Cerebellar nuclear complex (tissue), 1 donor: Measurements from ENCODE around the gene MPPE1.

ENCODE experiments used
- DNase-seq, 2 experiments: peaks; one replicate each; lab custom pipeline; 2025; lab: John Stamatoyannopoulos, UW

The MPPE1 gene

GRCh38 chr18:11884396-11885030 is 23.6 kb downstream of the MPPE1 start:
- DNase-seq, result no peak

- no peak for DNase-seq
These were observed 25.0 kb downstream of the MPPE1 start for GRCh38 chr18:11883153-11883552.

GRCh38 chr18:11882636-11883035 is 25.5 kb downstream of the MPPE1 start:
- DNase-seq, result no peak

DNA sequence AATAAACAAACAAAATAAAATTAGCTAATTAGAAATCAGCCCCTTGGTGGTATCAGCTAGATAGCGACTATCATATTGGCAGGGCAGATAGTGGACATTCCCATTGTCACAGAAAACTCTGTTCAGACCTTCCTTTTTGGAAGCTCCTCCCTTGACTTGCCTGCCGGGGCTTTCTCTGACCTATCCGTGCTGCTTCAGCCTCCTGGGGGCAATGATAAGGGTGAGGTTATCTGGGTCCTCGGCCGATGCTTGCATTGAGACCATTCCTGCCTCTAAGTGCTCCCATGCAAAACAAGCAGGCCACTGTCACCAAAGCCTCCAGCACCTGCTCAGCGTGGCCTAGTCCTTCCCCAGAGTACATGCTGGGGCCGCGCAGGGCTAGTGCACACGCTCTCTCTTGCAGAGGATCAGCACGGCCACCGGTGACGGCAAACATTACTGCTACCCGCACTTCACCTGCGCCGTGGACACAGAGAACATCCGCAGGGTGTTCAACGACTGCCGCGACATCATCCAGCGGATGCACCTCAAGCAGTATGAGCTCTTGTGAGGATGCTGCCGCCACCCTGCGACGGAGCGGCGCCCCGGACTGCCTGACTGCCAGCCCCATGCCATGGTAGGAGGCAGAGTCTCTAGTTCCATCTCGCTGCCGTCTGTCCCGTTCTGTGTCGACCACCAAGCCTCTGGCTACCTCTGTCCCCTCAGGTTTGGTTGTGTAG is 27.4 kb downstream of the MPPE1 start:
- DNase-seq, result no peak

DNA sequence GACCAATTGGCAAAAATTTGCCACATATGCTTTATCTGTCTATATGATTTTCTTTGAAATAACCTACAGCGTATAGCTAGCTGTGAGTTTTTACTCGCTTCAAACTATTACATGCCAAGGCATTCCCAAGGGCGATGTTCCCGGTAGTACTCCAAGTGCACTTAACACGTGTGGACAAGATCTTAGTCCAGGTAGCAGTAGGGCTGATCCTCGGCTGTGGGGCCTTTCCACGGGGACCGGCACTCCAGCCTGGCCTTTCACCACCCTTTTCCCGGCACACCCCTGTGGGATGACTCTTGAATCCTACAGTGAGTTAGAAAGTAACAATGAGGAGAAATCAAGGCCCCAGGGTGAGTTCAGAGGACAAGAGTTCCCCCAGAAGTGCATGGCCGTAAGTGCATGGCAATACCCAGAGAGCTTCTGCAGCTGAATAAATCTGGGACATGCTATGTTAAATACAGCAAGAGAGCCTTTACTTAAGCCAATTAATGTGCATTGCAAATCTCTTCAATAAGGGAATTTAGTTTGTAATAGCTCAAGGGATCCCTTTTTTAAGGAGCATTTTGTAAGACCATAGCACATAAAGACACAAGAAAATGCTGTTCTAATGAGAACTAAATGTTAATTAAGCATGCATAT is 30.5 kb downstream of the MPPE1 start:
- DNase-seq, result no peak

DNA sequence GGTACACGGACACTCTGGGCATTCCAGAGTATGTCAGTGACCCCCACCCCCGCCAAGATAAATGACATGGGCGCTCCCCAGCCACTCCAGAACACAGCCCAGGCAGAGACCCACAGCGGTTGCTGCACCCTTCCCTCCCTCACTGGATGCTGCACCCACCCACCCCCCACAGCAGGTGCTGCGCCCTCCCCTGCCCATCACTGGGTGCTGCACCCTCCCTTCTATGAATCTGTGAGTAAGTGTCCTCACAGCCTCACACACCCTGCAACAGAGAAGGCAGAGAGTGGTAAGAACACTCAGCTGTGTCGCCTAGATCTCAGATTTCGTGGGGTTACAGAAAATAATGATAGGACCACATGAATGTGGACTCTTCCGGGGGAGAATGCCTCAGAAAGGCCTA is 33.4 kb downstream of the MPPE1 start:
- DNase-seq, result no peak

DNA sequence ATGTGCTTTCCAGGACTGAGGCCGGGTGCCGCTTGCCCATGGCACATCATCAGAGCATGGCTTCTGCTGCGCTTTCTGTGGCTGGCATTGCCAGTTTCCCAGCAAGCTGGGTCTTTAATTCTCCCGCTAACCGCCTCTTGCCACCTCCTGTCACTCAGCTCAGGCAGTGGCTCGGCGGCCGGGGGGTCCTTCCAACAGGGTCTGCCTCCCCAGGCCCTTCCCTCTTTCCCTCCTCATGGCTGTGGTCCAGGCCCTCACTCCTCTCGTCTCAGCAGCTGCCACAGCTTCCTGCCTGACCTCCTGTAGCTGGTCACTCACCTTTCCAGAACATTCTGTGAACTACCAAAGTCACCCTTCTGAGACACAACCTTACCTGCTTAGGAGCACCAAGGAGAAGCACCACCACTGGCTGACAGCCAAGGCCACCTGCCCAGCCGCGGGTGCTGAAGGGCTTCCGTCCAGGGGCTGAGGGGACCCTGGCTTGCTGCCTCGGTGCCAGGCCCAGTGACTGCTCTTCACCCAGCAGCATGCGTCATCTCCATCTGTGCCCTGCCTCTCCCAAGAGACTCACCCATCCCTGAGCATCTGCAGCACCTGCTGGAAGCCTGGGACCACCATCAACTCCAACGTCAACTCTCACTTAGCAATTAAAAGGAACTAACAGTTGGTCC is 34.3 kb downstream of the MPPE1 start:
- no peak for DNase-seq

DNA sequence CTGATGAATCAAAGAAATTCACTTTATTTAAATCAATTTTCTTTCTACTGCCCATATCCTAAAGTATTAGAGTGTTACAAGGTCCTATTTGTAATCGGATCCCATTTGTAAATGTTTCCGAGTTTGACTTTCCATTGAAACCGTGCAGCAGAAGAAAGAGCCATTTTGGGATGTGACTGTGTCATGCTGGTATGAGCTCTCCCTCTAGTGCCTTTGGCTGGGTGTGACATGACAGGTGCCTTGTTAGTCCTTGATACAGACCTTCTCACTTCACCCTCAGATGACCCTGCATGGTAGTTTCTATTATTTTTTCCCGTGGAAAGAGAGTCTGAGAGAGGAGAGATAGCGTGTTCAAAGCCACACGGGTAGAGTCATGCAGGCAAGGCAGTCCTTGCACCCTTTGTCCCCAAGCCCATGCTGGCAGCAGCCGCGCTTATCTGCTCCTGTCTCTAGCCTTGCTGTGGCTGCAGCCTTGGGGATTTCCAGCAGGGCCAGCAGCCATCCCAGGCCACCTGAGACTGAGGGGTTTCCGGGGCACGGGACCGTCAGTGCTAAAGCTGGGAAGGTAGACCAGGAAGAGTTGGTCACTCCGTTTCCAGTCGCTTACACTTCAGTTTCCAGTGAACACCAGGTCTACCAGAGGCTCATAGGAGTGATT is 35.5 kb downstream of the MPPE1 start:
- no peak for DNase-seq

- DNase-seq, result no peak
These were observed 36.6 kb downstream of the MPPE1 start for GRCh38 chr18:11871501-11871900.

GRCh38 chr18:11868230-11868629 is 39.9 kb downstream of the MPPE1 start:
- DNase-seq, result no peak

GRCh38 chr18:11866764-11867163 is 41.4 kb downstream of the MPPE1 start:
- no peak for DNase-seq

- DNase-seq, result no peak
These were observed 41.8 kb downstream of the MPPE1 start for GRCh38 chr18:11866329-11866728.

DNA sequence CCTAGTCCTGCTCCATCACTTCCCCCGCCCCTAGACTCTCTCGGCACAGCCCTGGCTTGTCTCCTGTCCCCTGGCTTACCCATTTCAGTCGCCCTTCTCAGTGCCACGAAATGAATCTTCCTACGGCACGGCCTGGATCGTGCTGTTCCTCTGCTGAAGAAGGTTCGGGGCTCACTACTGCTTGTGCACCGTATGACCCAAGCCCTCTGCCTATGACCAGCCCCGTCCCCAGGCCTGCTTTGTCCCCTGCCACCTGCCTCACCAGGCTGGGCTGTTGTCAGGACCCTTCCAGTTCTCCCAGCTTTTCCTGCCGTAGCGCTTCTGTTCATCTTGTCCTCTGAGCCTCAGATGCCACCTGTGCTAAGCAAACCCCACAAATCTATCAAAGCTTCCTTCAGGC is 43.0 kb downstream of the MPPE1 start:
- DNase-seq, result no peak

DNA sequence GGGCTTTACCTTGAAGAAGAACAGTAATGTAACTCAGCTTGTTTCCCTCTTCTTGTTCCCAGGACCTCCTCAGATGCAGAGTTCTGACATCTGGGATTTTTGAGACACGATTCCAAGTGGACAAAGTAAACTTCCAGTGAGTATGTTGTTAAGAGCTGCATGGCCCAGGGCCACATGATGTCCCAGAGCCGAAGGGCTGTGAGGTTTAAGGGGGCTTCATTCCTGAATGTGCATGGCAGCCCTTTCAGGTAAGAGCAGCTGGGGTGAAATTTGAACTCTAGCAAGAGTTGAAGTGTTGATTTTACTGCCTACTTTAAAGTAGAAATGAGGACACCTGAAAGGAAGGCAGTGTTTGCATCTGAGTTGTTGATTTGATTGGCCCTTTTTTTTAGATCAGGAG is 43.6 kb downstream of the MPPE1 start:
- no peak for DNase-seq

- DNase-seq, result no peak
These were observed 45.5 kb downstream of the MPPE1 start for GRCh38 chr18:11862468-11863137.

GRCh38 chr18:11861583-11862288 is 46.4 kb downstream of the MPPE1 start:
- no peak for DNase-seq

DNA sequence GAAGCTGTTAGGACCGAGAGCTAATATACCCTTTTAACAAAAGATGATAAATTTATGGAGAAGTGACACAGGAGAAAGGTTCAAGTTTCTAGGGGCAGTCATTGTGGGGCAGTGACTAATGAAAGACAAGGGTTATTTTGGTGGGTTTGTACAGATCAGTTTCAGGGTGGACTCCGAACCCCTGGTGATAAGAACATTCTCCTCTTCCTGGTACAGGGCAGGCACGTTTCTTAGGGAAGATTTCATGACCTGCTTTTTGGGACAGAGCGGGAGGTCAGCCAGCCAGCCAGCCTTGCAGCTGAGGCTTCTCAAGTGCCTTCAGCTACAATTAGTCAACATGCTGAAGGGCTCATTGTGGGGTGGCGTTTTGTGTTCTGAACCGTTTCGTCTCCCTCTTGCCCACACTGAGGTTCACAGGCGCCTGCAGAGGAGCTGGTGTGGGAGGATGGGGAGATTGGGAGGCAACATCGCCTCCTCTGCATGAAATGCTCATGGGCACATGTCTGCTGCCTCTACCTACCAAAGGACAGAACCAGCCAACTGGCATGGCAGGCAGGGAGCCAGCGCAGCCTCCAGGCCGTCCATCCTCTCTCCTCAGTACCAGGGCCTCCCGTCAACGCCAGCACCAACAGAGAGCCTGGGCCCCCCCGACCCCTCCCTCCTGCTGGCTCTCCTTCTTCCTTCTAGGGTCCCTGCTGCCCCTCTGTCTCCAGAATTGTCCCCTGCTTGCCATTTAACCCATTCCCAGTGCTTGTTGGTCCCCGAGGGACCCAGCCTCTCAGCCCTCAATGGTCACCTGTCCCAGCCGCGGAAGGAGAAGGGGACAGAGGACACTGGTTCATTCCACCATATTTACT is 47.3 kb downstream of the MPPE1 start:
- DNase-seq, result no peak

DNA sequence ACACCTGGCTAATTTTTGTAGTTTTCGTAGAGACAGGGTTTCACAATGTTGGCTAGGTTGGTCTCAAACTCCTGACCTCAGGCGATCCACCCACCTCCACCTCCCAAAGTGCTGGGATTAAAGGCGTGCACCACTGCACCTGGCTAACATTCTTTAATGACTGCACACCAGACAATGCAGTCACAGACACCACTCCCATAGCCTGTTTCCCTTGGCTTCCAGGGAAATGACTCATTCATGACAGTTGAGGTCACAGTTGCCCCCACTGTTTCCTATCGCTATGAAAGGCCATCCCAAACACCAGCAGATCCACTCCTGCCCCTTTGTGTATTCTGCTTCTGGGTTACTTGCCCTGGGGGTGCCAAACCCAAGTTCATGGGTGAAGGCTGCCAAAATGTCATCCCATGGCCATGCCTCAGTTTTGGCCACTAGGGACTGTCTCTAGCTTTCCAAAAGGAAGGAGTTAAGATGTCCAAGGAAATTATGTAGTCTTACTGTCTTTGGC is 48.2 kb downstream of the MPPE1 start:
- DNase-seq, result no peak

GRCh38 chr18:11859282-11859830 is 48.8 kb downstream of the MPPE1 start:
- no peak for DNase-seq
